Measurements from ENCODE around the gene PAIP1. TPM values are rescaled to one million over a fixed set of nuclear protein-coding genes. Genes with fewer than 3 reads are reported as not detected.

PAIP1 gene
- total RNA-seq, 2 experiments from 2014 or later = 44.2 to 69.2 TPM

- no peaks in the 10 kb centered on the region for H3K79me2 ChIP-seq (ENCODE audit: insufficient read depth, low read depth, low read length)
- no peak overlapping the region for H3K4me2 ChIP-seq (ENCODE audit: low read length)
- H3K36me3 ChIP-seq (ENCODE audit: insufficient read depth, low read length) = peaks cover 10% of the 10 kb centered on the region
- TF ChIP-seq EZH2phosphoT487 (IDR thresholded peaks at IDR 0.05; ENCODE audit: borderline replicate concordance, low read depth, low read length) = no peak
- TF ChIP-seq, protein P1, sequence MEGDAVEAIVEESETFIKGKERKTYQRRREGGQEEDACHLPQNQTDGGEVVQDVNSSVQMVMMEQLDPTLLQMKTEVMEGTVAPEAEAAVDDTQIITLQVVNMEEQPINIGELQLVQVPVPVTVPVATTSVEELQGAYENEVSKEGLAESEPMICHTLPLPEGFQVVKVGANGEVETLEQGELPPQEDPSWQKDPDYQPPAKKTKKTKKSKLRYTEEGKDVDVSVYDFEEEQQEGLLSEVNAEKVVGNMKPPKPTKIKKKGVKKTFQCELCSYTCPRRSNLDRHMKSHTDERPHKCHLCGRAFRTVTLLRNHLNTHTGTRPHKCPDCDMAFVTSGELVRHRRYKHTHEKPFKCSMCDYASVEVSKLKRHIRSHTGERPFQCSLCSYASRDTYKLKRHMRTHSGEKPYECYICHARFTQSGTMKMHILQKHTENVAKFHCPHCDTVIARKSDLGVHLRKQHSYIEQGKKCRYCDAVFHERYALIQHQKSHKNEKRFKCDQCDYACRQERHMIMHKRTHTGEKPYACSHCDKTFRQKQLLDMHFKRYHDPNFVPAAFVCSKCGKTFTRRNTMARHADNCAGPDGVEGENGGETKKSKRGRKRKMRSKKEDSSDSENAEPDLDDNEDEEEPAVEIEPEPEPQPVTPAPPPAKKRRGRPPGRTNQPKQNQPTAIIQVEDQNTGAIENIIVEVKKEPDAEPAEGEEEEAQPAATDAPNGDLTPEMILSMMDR (conservative IDR thresholded peaks at IDR 0.05; ENCODE audit: low read length) = no peak
- H4K20me1 ChIP-seq (ENCODE audit: insufficient read depth, low read length) = no peaks in the 10 kb centered on the region
- H3K4me1 ChIP-seq (ENCODE audit: insufficient read depth, low read length, poor library complexity, severe bottlenecking) = no peaks in the 10 kb centered on the region
- intact Hi-C loops (cut with micrococcal nuclease; ENCODE audit: unreplicated experiment) = no loop called here
- ChIA-PET CTCF (ENCODE audit: unreplicated experiment) (no interaction called here), POLR2A (interaction anchor here (0.6 kb wide), 1 partner anchor 32 kb away, joined by 3 read pairs; the partner anchor contains the start of gene NNT)
- DNase-seq (ENCODE audit: low spot score) = no peak
- no peak overlapping the region for H3K4me3 ChIP-seq (ENCODE audit: low read depth, low read length, poor library complexity, severe bottlenecking)
- no peaks in the 10 kb centered on the region for H3K9me3 ChIP-seq (ENCODE audit: low read length)
- H3K27ac ChIP-seq (ENCODE audit: low read depth, low read length, poor library complexity, severe bottlenecking) = no peak overlapping the region
- H2AFZ ChIP-seq (ENCODE audit: low read length) = no peak overlapping the region
- H3K9me2 ChIP-seq (ENCODE audit: insufficient read depth, low read length) = no peaks in the 10 kb centered on the region
- BruUV-seq (replicated peaks) = no TSS peak
Measured at GRCh38 chr5:43570450-43571158, 13.7 kb upstream of the PAIP1 start.

DNA sequence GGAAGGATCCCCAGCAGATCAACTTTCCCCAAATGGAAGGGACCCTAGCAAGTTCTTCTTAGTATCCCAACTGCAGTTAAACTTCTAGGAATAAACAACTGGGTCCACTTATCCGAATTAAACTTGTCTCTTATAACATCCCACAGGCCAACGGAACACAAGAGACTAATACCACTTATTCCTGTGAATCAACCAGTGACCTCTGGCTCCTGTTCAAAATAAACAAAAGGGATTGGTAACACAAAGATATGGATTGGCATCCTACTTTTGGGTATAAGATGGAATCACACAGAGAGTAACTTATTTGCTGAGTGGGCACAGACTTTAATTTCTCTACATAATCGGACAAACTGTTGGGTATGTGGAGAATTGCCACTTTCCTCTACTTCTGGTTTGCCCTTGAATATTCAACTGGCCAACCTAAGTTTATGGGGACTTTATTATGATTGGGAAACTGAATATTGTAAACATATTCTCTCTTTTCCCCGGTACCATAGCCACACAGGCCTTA is 12.4 kb upstream of the PAIP1 start:
- Histone ChIP-seq H3K4me2 (ENCODE audit: low read length) (no peak overlapping the region), H3K9me3 (ENCODE audit: low read length) (no peaks in the 10 kb centered on the region), H3K9me2 (ENCODE audit: insufficient read depth, low read length) (no peaks in the 10 kb centered on the region), H3K36me3 (ENCODE audit: insufficient read depth, low read length) (no peaks in the 10 kb centered on the region), H3K27ac (ENCODE audit: low read depth, low read length, poor library complexity, severe bottlenecking) (no peak overlapping the region), H4K20me1 (ENCODE audit: insufficient read depth, low read length) (no peaks in the 10 kb centered on the region), H2AFZ (ENCODE audit: low read length) (no peak overlapping the region), H3K79me2 (ENCODE audit: insufficient read depth, low read depth, low read length) (no peaks in the 10 kb centered on the region), H3K4me3 (ENCODE audit: low read depth, low read length, poor library complexity, severe bottlenecking) (no peak overlapping the region), H3K4me1 (ENCODE audit: insufficient read depth, low read length, poor library complexity, severe bottlenecking) (no peaks in the 10 kb centered on the region)
- BruUV-seq (replicated peaks) = no TSS peak
- POLR2A ChIA-PET = interaction anchor here (0.5 kb wide), 1 partner anchor 23 kb away, joined by 3 read pairs; no protein-coding TSS in a partner anchor
- intact Hi-C loops (cut with micrococcal nuclease; ENCODE audit: unreplicated experiment) = no loop called here
- DNase-seq (ENCODE audit: low spot score) = no peak
- CTCF ChIA-PET (ENCODE audit: unreplicated experiment) = no interaction called here
- TF ChIP-seq, protein P1 (conservative IDR thresholded peaks at IDR 0.05; ENCODE audit: low read length) = no peak
- TF ChIP-seq EZH2phosphoT487 (IDR thresholded peaks at IDR 0.05; ENCODE audit: borderline replicate concordance, low read depth, low read length) = no peak

GRCh38 chr5:43567967-43568366 is 11.1 kb upstream of the PAIP1 start:
- CTCF ChIA-PET (ENCODE audit: unreplicated experiment) = no interaction called here

More at GRCh38 chr5:43567967-43568366, 11.1 kb upstream of the PAIP1 start:
- no peak overlapping the region for H3K27ac ChIP-seq (ENCODE audit: low read depth, low read length, poor library complexity, severe bottlenecking)
- POLR2A ChIA-PET = no interaction called here
- no peak overlapping the region for H2AFZ ChIP-seq (ENCODE audit: low read length)
- no TSS peak for BruUV-seq (replicated peaks)
- H4K20me1 ChIP-seq (ENCODE audit: insufficient read depth, low read length) = no peaks in the 10 kb centered on the region
- no peak overlapping the region for H3K4me2 ChIP-seq (ENCODE audit: low read length)
- no peak overlapping the region for H3K4me3 ChIP-seq (ENCODE audit: low read depth, low read length, poor library complexity, severe bottlenecking)
- H3K9me3 ChIP-seq (ENCODE audit: low read length) = no peaks in the 10 kb centered on the region
- H3K4me1 ChIP-seq (ENCODE audit: insufficient read depth, low read length, poor library complexity, severe bottlenecking) = no peaks in the 10 kb centered on the region
- H3K79me2 ChIP-seq (ENCODE audit: insufficient read depth, low read depth, low read length) = no peaks in the 10 kb centered on the region
- no peak for DNase-seq (ENCODE audit: low spot score)
- TF ChIP-seq, protein P1 (conservative IDR thresholded peaks at IDR 0.05; ENCODE audit: low read length) = no peak
- TF ChIP-seq EZH2phosphoT487 (IDR thresholded peaks at IDR 0.05; ENCODE audit: borderline replicate concordance, low read depth, low read length) = no peak
- H3K36me3 ChIP-seq (ENCODE audit: insufficient read depth, low read length) = no peaks in the 10 kb centered on the region
- intact Hi-C loops (cut with micrococcal nuclease; ENCODE audit: unreplicated experiment) = no loop called here
- H3K9me2 ChIP-seq (ENCODE audit: insufficient read depth, low read length) = no peaks in the 10 kb centered on the region

Data from OCI-LY7 (cell line).